ENCODE measurements around the gene KRTAP27-1. TPM values are rescaled to one million over a fixed set of nuclear protein-coding genes. Genes with fewer than 3 reads are reported as not detected.

Gene KRTAP27-1
- total and polyA plus RNA-seq, 2 donors: 0.07 TPM; not detected in 1

DNA sequence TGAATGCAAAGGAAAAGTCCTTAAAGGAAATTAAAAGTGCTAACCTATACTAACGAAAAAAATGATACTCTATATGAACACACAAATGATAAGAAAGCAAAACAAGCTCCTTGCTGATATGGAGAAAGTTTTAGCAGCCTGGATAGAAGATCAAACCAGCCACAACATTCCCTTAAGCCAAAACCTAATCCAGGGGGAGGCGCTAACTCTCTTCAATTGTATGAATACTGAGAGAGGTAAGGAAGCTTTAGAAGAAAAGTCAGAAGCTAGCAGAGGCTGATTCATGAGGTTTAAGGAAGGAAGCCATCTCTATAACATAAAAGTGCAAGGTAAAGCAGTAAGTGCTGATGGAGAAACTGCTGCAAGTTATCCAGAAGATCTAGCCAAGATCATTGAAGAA is 7.5 kb upstream of the KRTAP27-1 start:
- H3K9me3 ChIP-seq (ENCODE audit: control insufficient read depth in 2 of 2, insufficient read depth in 1 of 2, low read length in 1 of 2): peaks cover 0 to 1% of the 10 kb centered on the region in 2 donors
- no peaks in the 10 kb centered on the region for H3K4me1 ChIP-seq (ENCODE audit: control insufficient read depth in 2 of 2, insufficient read depth in 2 of 2, low read length in 2 of 2)
- H3K36me3 ChIP-seq (ENCODE audit: control insufficient read depth in 2 of 2, insufficient read depth in 2 of 2, low read length in 1 of 2): no peaks in the 10 kb centered on the region
- DNase-seq (ENCODE audit: low read depth in 6 of 9, low spot score in 9 of 9): no peak
- no peak overlapping the region for H3K27ac ChIP-seq (ENCODE audit: low read depth in 1 of 2, low read length in 1 of 2)
- H3K4me3 ChIP-seq (ENCODE audit: low read length in 2 of 2): no peak overlapping the region
- WGBS: 81% methylated on average over 2 of the region's 2 CpGs
- no peaks in the 10 kb centered on the region for H3K27me3 ChIP-seq (ENCODE audit: control insufficient read depth in 2 of 2, insufficient read depth in 1 of 2, low read length in 1 of 2)

DNA sequence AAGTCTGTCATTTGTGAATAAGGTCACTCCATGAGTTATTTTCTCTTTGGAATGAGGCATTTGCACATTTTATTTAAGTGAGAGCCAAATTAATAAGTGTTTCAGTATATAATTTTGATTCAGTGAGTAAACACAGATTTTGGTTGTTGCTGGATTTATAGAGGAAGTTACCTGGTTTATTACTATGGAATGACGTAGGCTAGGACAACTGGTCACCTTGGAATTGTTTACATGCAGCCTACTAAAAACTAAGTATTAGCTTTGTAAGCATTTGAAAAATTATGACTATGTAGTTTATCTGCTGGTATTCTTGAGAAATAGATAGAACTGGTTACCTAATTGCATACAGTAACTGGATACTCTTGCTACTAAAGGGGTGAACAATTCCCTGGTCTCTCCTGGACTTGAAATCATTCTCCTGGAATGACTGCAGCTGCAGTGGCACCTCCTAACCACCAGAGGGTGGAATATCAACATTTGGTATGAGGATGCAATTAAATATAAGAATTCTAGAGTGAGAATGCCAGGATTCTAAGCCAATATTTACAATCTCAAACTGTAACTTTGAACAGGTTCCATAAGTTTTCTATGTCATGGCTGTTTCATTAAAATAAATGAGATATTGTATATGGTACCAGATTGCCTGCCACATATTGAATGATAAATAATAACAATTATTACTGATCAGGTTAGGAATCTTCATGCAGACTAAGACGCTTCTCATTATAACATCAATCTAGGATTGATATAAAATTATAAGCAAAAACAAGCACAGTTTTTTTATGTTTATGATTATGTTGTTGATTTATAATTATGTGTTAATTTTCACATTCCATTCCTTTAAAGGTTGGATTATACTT is 3.5 kb upstream of the KRTAP27-1 start:
- H3K36me3 ChIP-seq (ENCODE audit: control insufficient read depth in 2 of 2, insufficient read depth in 2 of 2, low read length in 1 of 2): no peaks in the 10 kb centered on the region
- H3K27me3 ChIP-seq (ENCODE audit: control insufficient read depth in 2 of 2, insufficient read depth in 1 of 2, low read length in 1 of 2): no peaks in the 10 kb centered on the region
- no peak overlapping the region for H3K4me3 ChIP-seq (ENCODE audit: low read length in 2 of 2)
- peak in 5 of 9 donors; percentile 3 to 27 (median 13) for DNase-seq (ENCODE audit: low read depth in 6 of 9, low spot score in 9 of 9)
- H3K9me3 ChIP-seq (ENCODE audit: control insufficient read depth in 2 of 2, insufficient read depth in 1 of 2, low read length in 1 of 2): peaks cover 0 to 1% of the 10 kb centered on the region in 2 donors
- H3K4me1 ChIP-seq (ENCODE audit: control insufficient read depth in 2 of 2, insufficient read depth in 2 of 2, low read length in 2 of 2): no peaks in the 10 kb centered on the region
- no peak overlapping the region for H3K27ac ChIP-seq (ENCODE audit: low read depth in 1 of 2, low read length in 1 of 2)
- 93% methylated on average over 2 of the region's 2 CpGs for WGBS

DNA sequence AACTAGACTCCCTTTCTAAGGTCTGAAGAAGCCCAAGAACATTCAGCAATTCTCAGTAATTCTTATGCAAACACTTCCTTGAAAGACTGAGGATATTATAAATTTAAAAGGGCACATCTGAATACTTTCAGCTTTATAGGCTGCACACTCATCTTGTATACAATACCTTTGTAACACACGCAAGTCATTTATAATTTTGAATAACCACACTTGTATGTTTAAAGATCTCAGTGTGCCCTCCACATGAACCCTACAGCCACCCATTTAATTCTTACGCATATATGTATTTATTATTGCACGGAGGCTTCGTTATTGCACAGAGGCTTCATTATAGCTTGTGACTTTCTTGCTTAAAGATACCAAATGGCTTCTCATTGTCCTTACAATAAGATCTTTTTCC is 1.2 kb upstream of the KRTAP27-1 start:
- DNase-seq (ENCODE audit: low read depth in 6 of 9, low spot score in 9 of 9): no peak

DNA sequence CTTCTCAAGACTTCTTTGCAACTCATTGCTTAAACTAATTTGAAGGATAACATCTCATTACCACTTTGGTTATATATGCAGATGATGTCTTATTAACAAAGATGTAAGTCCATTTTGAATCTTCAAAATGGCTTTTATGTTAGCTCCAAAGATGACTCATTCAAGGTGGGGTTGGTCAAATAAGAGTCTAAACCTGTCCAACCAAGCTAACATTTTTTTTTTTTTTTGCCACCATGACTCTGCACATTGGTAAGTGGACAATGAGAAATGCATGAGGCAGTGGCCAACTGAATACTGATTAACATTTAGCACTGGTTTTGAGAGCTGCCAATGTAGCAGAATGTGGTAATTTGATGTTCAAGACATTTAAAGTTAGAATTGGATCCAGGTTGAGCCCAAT is 278 bp upstream of the KRTAP27-1 start:
- Histone ChIP-seq H3K9me3 (ENCODE audit: control insufficient read depth in 2 of 2, insufficient read depth in 1 of 2, low read length in 1 of 2) (no peaks in the 10 kb centered on the region), H3K27me3 (ENCODE audit: control insufficient read depth in 2 of 2, insufficient read depth in 1 of 2, low read length in 1 of 2) (no peaks in the 10 kb centered on the region), H3K4me1 (ENCODE audit: control insufficient read depth in 2 of 2, insufficient read depth in 2 of 2, low read length in 2 of 2) (no peaks in the 10 kb centered on the region), H3K27ac (ENCODE audit: low read depth in 1 of 2, low read length in 1 of 2) (no peak overlapping the region), H3K36me3 (ENCODE audit: control insufficient read depth in 2 of 2, insufficient read depth in 2 of 2, low read length in 1 of 2) (no peaks in the 10 kb centered on the region), H3K4me3 (ENCODE audit: low read length in 2 of 2) (no peak overlapping the region)
- DNase-seq (ENCODE audit: low read depth in 6 of 9, low spot score in 9 of 9): no peak

More for the DNA sequence above, 1.2 kb upstream of the KRTAP27-1 start:
- 97% methylated on average over 4 of the region's 4 CpGs for WGBS
- H3K36me3 ChIP-seq (ENCODE audit: control insufficient read depth in 2 of 2, insufficient read depth in 2 of 2, low read length in 1 of 2): no peaks in the 10 kb centered on the region
- H3K27ac ChIP-seq (ENCODE audit: low read depth in 1 of 2, low read length in 1 of 2): no peak overlapping the region
- no peak overlapping the region for H3K4me3 ChIP-seq (ENCODE audit: low read length in 2 of 2)
- H3K9me3 ChIP-seq (ENCODE audit: control insufficient read depth in 2 of 2, insufficient read depth in 1 of 2, low read length in 1 of 2): no peaks in the 10 kb centered on the region
- no peaks in the 10 kb centered on the region for H3K4me1 ChIP-seq (ENCODE audit: control insufficient read depth in 2 of 2, insufficient read depth in 2 of 2, low read length in 2 of 2)
- no peaks in the 10 kb centered on the region for H3K27me3 ChIP-seq (ENCODE audit: control insufficient read depth in 2 of 2, insufficient read depth in 1 of 2, low read length in 1 of 2)

DNA sequence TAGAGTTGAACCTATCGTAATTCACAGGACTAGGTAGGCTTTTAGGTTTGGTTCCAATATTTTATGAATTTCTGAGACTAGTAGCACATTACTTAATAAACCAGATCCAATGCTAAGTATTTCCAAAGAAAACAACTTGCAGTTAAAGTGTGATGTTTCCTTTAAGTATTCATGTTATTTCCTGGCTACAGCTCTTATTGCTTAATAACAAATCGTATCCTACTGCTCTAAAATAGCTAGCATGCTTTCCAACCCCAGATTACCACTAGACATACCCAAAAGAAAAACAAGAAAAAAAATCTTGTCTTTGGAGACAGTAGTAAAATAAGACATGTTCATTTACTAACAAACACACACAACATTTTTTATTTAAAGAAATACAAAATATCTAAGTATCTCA is 898 bp downstream of the KRTAP27-1 start:
- Histone ChIP-seq H3K4me3 (ENCODE audit: low read length in 2 of 2) (no peak overlapping the region), H3K4me1 (ENCODE audit: control insufficient read depth in 2 of 2, insufficient read depth in 2 of 2, low read length in 2 of 2) (no peaks in the 10 kb centered on the region), H3K27me3 (ENCODE audit: control insufficient read depth in 2 of 2, insufficient read depth in 1 of 2, low read length in 1 of 2) (no peaks in the 10 kb centered on the region), H3K27ac (ENCODE audit: low read depth in 1 of 2, low read length in 1 of 2) (no peak overlapping the region), H3K9me3 (ENCODE audit: control insufficient read depth in 2 of 2, insufficient read depth in 1 of 2, low read length in 1 of 2) (no peaks in the 10 kb centered on the region), H3K36me3 (ENCODE audit: control insufficient read depth in 2 of 2, insufficient read depth in 2 of 2, low read length in 1 of 2) (no peaks in the 10 kb centered on the region)
- 90% methylated on average over 2 of the region's 2 CpGs for WGBS
- DNase-seq (ENCODE audit: low read depth in 6 of 9, low spot score in 9 of 9): no peak

DNA sequence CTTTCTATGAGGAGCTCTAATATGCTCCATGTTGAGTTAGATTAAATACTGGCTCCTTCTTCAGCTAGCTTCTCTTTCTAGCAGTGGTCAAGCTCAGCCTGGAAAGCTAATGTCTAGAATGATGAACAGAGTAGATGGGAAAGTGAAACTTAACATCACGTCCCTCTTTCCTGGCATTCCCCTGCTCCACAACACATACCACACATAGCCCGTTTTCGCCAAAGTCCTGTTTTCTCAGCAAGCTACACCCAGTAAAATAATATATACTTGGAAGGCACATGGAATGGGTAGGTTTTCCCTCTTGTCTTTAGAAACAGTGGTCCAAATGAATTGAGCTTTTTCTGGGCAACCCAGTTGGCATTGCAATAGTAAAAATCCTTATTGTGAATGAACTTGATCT is 3.8 kb downstream of the KRTAP27-1 start:
- no peak overlapping the region for H3K27ac ChIP-seq (ENCODE audit: low read depth in 1 of 2, low read length in 1 of 2)
- no peaks in the 10 kb centered on the region for H3K36me3 ChIP-seq (ENCODE audit: control insufficient read depth in 2 of 2, insufficient read depth in 2 of 2, low read length in 1 of 2)
- WGBS: 91% methylated on average over 3 of the region's 3 CpGs
- H3K4me3 ChIP-seq (ENCODE audit: low read length in 2 of 2): no peak overlapping the region
- no peaks in the 10 kb centered on the region for H3K4me1 ChIP-seq (ENCODE audit: control insufficient read depth in 2 of 2, insufficient read depth in 2 of 2, low read length in 2 of 2)
- H3K9me3 ChIP-seq (ENCODE audit: control insufficient read depth in 2 of 2, insufficient read depth in 1 of 2, low read length in 1 of 2): no peaks in the 10 kb centered on the region
- DNase-seq (ENCODE audit: low read depth in 6 of 9, low spot score in 9 of 9): no peak
- H3K27me3 ChIP-seq (ENCODE audit: control insufficient read depth in 2 of 2, insufficient read depth in 1 of 2, low read length in 1 of 2): no peaks in the 10 kb centered on the region

DNA sequence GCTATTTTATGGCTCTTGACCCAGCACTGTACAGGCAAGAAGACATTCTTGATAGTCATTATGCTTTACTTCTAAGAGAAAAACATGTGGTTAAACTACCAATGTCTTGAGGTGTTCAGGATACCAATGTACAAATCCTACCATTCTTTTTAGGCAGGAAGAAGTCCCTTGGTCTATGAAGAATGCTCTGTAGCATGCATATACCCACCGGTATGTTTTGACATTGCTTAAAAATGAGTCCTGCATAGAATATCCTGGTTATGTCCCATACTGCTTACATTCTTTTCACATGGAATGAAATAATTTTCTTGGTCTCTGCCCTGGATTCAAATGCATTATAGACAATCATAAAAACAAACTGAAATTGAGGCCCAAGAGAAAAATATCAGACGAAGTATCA is 4.8 kb downstream of the KRTAP27-1 start:
- 93% methylated on average over 2 of the region's 2 CpGs for WGBS
- Histone ChIP-seq H3K36me3 (ENCODE audit: control insufficient read depth in 2 of 2, insufficient read depth in 2 of 2, low read length in 1 of 2) (no peaks in the 10 kb centered on the region), H3K27ac (ENCODE audit: low read depth in 1 of 2, low read length in 1 of 2) (no peak overlapping the region), H3K9me3 (ENCODE audit: control insufficient read depth in 2 of 2, insufficient read depth in 1 of 2, low read length in 1 of 2) (no peaks in the 10 kb centered on the region), H3K4me3 (ENCODE audit: low read length in 2 of 2) (no peak overlapping the region), H3K27me3 (ENCODE audit: control insufficient read depth in 2 of 2, insufficient read depth in 1 of 2, low read length in 1 of 2) (no peaks in the 10 kb centered on the region), H3K4me1 (ENCODE audit: control insufficient read depth in 2 of 2, insufficient read depth in 2 of 2, low read length in 2 of 2) (no peaks in the 10 kb centered on the region)
- DNase-seq (ENCODE audit: low read depth in 6 of 9, low spot score in 9 of 9): no peak

DNA sequence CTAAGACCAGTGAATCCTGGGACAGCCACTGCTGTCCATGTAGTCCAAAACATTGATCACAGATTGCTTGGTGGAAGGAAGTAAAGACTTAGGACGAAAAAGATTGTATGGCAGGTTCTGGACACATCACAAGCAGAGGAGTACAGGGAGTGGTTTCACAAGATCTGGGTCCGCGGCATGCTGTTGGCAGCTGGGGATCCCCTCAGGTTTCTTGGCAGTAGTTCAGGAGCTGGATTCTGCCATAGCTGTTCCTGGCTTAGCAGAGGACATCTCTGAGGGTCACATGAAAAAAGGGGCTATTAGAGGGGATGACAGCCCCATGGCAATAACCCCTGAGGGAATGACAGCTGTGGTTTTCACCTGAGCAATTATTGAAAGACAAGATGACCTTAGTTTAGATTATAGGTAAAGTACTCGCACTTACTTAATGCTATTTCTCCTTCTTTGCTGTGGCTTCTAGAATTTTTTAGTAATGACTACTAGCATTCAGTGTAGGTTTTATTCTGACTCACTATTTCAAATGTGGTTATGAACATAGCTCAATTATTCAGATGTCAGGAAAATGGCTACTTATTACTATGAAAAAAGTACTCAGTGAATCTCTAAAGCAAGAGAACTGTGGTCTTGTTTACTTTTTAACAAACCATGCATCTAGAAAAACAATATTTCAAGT is 8.2 kb downstream of the KRTAP27-1 start:
- no peak for DNase-seq (ENCODE audit: low read depth in 6 of 9, low spot score in 9 of 9)
- Histone ChIP-seq H3K4me1 (ENCODE audit: control insufficient read depth in 2 of 2, insufficient read depth in 2 of 2, low read length in 2 of 2) (no peaks in the 10 kb centered on the region), H3K36me3 (ENCODE audit: control insufficient read depth in 2 of 2, insufficient read depth in 2 of 2, low read length in 1 of 2) (no peaks in the 10 kb centered on the region), H3K9me3 (ENCODE audit: control insufficient read depth in 2 of 2, insufficient read depth in 1 of 2, low read length in 1 of 2) (no peaks in the 10 kb centered on the region), H3K4me3 (ENCODE audit: low read length in 2 of 2) (no peak overlapping the region), H3K27ac (ENCODE audit: low read depth in 1 of 2, low read length in 1 of 2) (no peak overlapping the region), H3K27me3 (ENCODE audit: control insufficient read depth in 2 of 2, insufficient read depth in 1 of 2, low read length in 1 of 2) (no peaks in the 10 kb centered on the region)
- WGBS: 81% methylated on average over 4 of the region's 4 CpGs

DNA sequence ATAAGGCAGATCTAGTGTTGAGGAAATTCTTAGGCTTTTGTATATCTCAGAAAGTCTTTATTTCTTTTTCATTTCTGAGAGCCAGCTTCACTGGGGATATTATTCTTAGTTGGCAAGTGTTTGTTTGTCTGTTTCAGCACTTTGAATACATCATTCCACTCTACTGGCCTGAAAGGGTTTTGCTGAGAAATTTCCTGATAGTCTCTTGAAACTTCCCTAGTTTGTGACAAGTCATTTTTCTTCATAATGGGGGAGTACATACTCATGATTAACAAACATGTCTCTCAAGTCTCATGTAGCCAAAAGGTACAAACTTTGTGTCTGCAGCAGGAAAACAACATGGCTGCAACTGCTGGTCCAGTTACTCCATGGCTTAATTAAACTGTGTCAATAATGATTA is 11.1 kb downstream of the KRTAP27-1 start:
- Histone ChIP-seq H3K27me3 (ENCODE audit: control insufficient read depth in 2 of 2, insufficient read depth in 1 of 2, low read length in 1 of 2) (no peaks in the 10 kb centered on the region), H3K9me3 (ENCODE audit: control insufficient read depth in 2 of 2, insufficient read depth in 1 of 2, low read length in 1 of 2) (no peaks in the 10 kb centered on the region), H3K4me1 (ENCODE audit: control insufficient read depth in 2 of 2, insufficient read depth in 2 of 2, low read length in 2 of 2) (no peaks in the 10 kb centered on the region), H3K27ac (ENCODE audit: low read depth in 1 of 2, low read length in 1 of 2) (no peak overlapping the region), H3K36me3 (ENCODE audit: control insufficient read depth in 2 of 2, insufficient read depth in 2 of 2, low read length in 1 of 2) (no peaks in the 10 kb centered on the region), H3K4me3 (ENCODE audit: low read length in 2 of 2) (no peak overlapping the region)
- DNase-seq (ENCODE audit: low read depth in 6 of 9, low spot score in 9 of 9): no peak

Measured in thymus (tissue), 11 donors.